Measurements from ENCODE around the gene GADD45G.

GRCh38 chr9:89613912-89614892 lies 9.4 kb downstream of the GADD45G start:
- TF ChIP-seq EP300 (IDR thresholded peaks at IDR 0.05) (no peak), CTCF (IDR thresholded peaks at IDR 0.05) (no peak)

All from sigmoid colon (tissue), 4 donors.